Body of pancreas (tissue), 4 donors: Measurements from ENCODE around the gene MAGIX.

ENCODE experiments used
- POLR2A ChIP-seq, 3 donors: fragments of 450-650 bp; IDR thresholded peaks; one replicate each; pipeline ENCODE4 v1.6.1; 2016; ENCODE audit warnings: antibody characterized with exemption in 3 of 3, mild to moderate bottlenecking in 2 of 3
- TF ChIP-seq, protein P1 (sequence below), 7 experiments: fragments of 450-650 bp in 4 of 7; fragments of 200-600 bp in 3 of 7; sonication (generic) in 3 of 7; IDR thresholded peaks; one replicate each; pipeline ENCODE4 v1.5.1; 2016 to 2019; ENCODE audit warnings: antibody characterized with exemption in 7 of 7

DNA sequence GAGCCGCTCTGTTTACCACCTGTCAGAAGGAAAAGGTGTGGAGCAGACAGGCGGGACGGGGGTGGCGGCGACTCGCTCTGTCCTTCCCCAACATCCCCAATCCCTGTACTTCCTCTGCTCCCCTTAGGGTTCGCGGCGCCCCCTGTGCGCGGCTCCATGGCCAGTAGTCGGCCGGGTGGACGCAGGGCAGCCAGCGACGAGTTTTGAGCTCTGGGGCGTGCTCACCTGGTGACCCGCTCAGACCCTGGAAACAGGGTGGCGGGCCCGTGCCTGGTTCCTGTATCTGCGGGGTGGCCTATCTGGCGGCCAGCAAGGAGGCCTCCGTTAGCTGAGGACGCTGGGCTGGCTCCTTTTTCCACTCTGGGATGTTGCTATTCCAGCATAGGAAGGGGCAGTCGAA, 5.4 kb upstream of the MAGIX start:
- no peak for TF ChIP-seq POLR2A (IDR thresholded peaks at IDR 0.05)
- TF ChIP-seq, protein P1, sequence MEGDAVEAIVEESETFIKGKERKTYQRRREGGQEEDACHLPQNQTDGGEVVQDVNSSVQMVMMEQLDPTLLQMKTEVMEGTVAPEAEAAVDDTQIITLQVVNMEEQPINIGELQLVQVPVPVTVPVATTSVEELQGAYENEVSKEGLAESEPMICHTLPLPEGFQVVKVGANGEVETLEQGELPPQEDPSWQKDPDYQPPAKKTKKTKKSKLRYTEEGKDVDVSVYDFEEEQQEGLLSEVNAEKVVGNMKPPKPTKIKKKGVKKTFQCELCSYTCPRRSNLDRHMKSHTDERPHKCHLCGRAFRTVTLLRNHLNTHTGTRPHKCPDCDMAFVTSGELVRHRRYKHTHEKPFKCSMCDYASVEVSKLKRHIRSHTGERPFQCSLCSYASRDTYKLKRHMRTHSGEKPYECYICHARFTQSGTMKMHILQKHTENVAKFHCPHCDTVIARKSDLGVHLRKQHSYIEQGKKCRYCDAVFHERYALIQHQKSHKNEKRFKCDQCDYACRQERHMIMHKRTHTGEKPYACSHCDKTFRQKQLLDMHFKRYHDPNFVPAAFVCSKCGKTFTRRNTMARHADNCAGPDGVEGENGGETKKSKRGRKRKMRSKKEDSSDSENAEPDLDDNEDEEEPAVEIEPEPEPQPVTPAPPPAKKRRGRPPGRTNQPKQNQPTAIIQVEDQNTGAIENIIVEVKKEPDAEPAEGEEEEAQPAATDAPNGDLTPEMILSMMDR (IDR thresholded peaks at IDR 0.05): no peak
